HG03571 (cell line): ENCODE measurements around the gene CCDC191.

Experiments
- ATAC-seq: cut with Tn5 transposase; IDR thresholded peaks from one replicate; pipeline ENCODE4 v1.9.1; 2021; ENCODE audit not compliant: unreplicated experiment

Gene CCDC191

GRCh38 chr3:113966172-113966571, 90.2 kb downstream of the CCDC191 start:
- ATAC-seq = no peak

GRCh38 chr3:113963879-113964278, 92.4 kb downstream of the CCDC191 start:
- ATAC-seq = no peak

GRCh38 chr3:113954091-113954685, 102.1 kb downstream of the CCDC191 start:
- ATAC-seq = no peak

GRCh38 chr3:113953677-113954076, 102.6 kb downstream of the CCDC191 start:
- ATAC-seq = no peak

- ATAC-seq = no peak
Observed at GRCh38 chr3:113952921-113953320, 103.4 kb downstream of the CCDC191 start.

GRCh38 chr3:113948015-113948917, 108.1 kb downstream of the CCDC191 start:
- ATAC-seq = peak; percentile 43

- ATAC-seq = peak; percentile 80
Observed at GRCh38 chr3:113947372-113948014, 108.8 kb downstream of the CCDC191 start, which contains the start of gene ZDHHC23. Gene ZDHHC23, plus strand, starts transcription at chr3:113948013. Its CDS starts 790 bp downstream, at chr3:113948803.

- no peak for ATAC-seq
Observed at GRCh38 chr3:113946831-113947230, 109.5 kb downstream of the CCDC191 start.

GRCh38 chr3:113927556-113927955, 128.8 kb downstream of the CCDC191 start:
- no peak for ATAC-seq

- no peak for ATAC-seq
Observed at GRCh38 chr3:113914646-113915045, 141.7 kb downstream of the CCDC191 start.
